Neural cell (in vitro differentiated cells): ENCODE results near the gene FHAD1. TPM values are rescaled to one million over a fixed set of nuclear protein-coding genes. Genes with fewer than 3 reads are reported as not detected.

Experiments used
- H2AFZ ChIP-seq: fragments of 200-600, 300-800 bp; sonication (generic), shearing (Covaris generic); 2 replicates; pipeline ENCODE4 v1.6.0; 2014; ENCODE audit warnings: low read depth, mild to moderate bottlenecking, antibody characterized with exemption, low read length, moderate library complexity
- H3F3A ChIP-seq: fragments of 200-600 bp; shearing (Covaris generic); 2 replicates; pipeline ENCODE4 v1.6.1; 2016; ENCODE audit warnings: mild to moderate bottlenecking, moderate library complexity, mixed read lengths, antibody characterized with exemption, low read length; ENCODE audit not compliant: insufficient read depth, poor library complexity, severe bottlenecking
- H3K27ac ChIP-seq: fragments of 200-600, 300-800 bp; sonication (generic), shearing (Covaris generic); 2 replicates; pipeline ENCODE4 v1.5.1; 2014; ENCODE audit warnings: mild to moderate bottlenecking, low read length, moderate library complexity
- H3K27me3 ChIP-seq: fragments of 300-800, 200-600 bp; sonication (generic), shearing (Covaris generic); 2 replicates; pipeline ENCODE4 v1.6.0; 2014; ENCODE audit warnings: mild to moderate bottlenecking, low read depth, low read length, moderate library complexity; ENCODE audit not compliant: insufficient read depth
- H3K36me3 ChIP-seq: fragments of 300-800, 200-600 bp; sonication (generic), shearing (Covaris generic); 2 replicates; pipeline ENCODE4 v1.5.1; 2014; ENCODE audit warnings: mild to moderate bottlenecking, antibody characterized with exemption, low read length, moderate library complexity; ENCODE audit not compliant: insufficient read depth
- H3K4me2 ChIP-seq: fragments of 300-800, 200-600 bp; sonication (generic), shearing (Covaris generic); 2 replicates; pipeline ENCODE4 v1.6.0; 2014; ENCODE audit warnings: mild to moderate bottlenecking, low read length
- H3K4me3 ChIP-seq: fragments of 300-800, 200-600 bp; sonication (generic), shearing (Covaris generic); 2 replicates; pipeline ENCODE4 v1.5.1; 2014; ENCODE audit warnings: mild to moderate bottlenecking, low read length, moderate library complexity
- H3K79me2 ChIP-seq: fragments of 200-600 bp; shearing (Covaris generic); replicated peaks from 2 replicates; pipeline ENCODE4 v1.6.0; 2014; ENCODE audit warnings: mild to moderate bottlenecking, low read length, moderate library complexity; ENCODE audit not compliant: insufficient read depth
- H3K9ac ChIP-seq: fragments of 300-800, 200-600 bp; sonication (generic), shearing (Covaris generic); 2 replicates; pipeline ENCODE4 v1.6.1; 2016; ENCODE audit warnings: mild to moderate bottlenecking, low read length, mixed read lengths
- H3K9me2 ChIP-seq: fragments of 200-600 bp; shearing (Covaris generic); 2 replicates; pipeline ENCODE4 v1.6.1; 2016; ENCODE audit warnings: mild to moderate bottlenecking, low read length, mixed read lengths; ENCODE audit not compliant: insufficient read depth
- H3K9me3 ChIP-seq: fragments of 200-600, 300-800 bp; sonication (generic), shearing (Covaris generic); 2 replicates; pipeline ENCODE4 v1.6.1; 2016; ENCODE audit warnings: mild to moderate bottlenecking, mixed run types, low read length, moderate library complexity, mixed read lengths
- H4K20me1 ChIP-seq: fragments of 200-600 bp; shearing (Covaris generic); 2 replicates; pipeline ENCODE4 v1.6.1; 2016; ENCODE audit warnings: mild to moderate bottlenecking, mixed run types; ENCODE audit not compliant: insufficient read depth
- EP300 ChIP-seq: fragments of 450-650 bp; conservative IDR thresholded peaks from 2 replicates; pipeline ENCODE4 v1.6.1; 2014; ENCODE audit warnings: antibody characterized with exemption, mild to moderate bottlenecking, moderate library complexity; ENCODE audit not compliant: poor library complexity, severe bottlenecking
- EZH2 ChIP-seq: fragments of 200-600, 300-800 bp; shearing (Covaris generic), sonication (generic); IDR thresholded peaks from 2 replicates; pipeline ENCODE4 v1.6.1; 2014; ENCODE audit warnings: antibody characterized with exemption, low read length, borderline replicate concordance, mild to moderate bottlenecking; ENCODE audit not compliant: insufficient read depth, poor library complexity, severe bottlenecking
- MXI1 ChIP-seq: fragments of 450-650 bp; conservative IDR thresholded peaks from 2 replicates; pipeline ENCODE4 v1.6.1; 2014; ENCODE audit warnings: antibody characterized with exemption, mild to moderate bottlenecking; ENCODE audit not compliant: poor library complexity, severe bottlenecking
- POLR2AphosphoS5 ChIP-seq: IDR thresholded peaks from 2 replicates; pipeline ENCODE4 v1.6.1; 2012
- RAD21 ChIP-seq: fragments of 450-650 bp; conservative IDR thresholded peaks from 2 replicates; pipeline ENCODE4 v1.6.1; 2014; ENCODE audit warnings: antibody characterized with exemption, mild to moderate bottlenecking, moderate library complexity
- SMC3 ChIP-seq: fragments of 450-650 bp; conservative IDR thresholded peaks from 2 replicates; pipeline ENCODE4 v1.6.1; 2014; ENCODE audit warnings: antibody characterized with exemption, mild to moderate bottlenecking, moderate library complexity; ENCODE audit not compliant: poor library complexity
- TAF1 ChIP-seq: IDR thresholded peaks from 2 replicates; pipeline ENCODE4 v1.6.1; 2012; ENCODE audit warnings: low read depth
- polyA plus RNA-seq: library from polyadenylated mRNA; depleted of rRNA; stranded (reverse); fragments of >200 nt; gene quantifications from 2 replicates; pipeline ENCODE4 v1.2.3, GENCODE V29; 2014
- TF ChIP-seq, protein P1 (sequence below): IDR thresholded peaks from 2 replicates; pipeline ENCODE4 v1.6.1; 2012; ENCODE audit warnings: borderline replicate concordance
- TF ChIP-seq, protein P2 (sequence below): fragments of 450-650 bp; IDR thresholded peaks from 2 replicates; pipeline ENCODE4 v1.5.1; 2014; ENCODE audit warnings: antibody characterized with exemption, mild to moderate bottlenecking, moderate library complexity; ENCODE audit not compliant: poor library complexity, severe bottlenecking

Gene FHAD1
- polyA plus RNA-seq, 1 donor from 2014 or later, result 0.46 TPM

DNA sequence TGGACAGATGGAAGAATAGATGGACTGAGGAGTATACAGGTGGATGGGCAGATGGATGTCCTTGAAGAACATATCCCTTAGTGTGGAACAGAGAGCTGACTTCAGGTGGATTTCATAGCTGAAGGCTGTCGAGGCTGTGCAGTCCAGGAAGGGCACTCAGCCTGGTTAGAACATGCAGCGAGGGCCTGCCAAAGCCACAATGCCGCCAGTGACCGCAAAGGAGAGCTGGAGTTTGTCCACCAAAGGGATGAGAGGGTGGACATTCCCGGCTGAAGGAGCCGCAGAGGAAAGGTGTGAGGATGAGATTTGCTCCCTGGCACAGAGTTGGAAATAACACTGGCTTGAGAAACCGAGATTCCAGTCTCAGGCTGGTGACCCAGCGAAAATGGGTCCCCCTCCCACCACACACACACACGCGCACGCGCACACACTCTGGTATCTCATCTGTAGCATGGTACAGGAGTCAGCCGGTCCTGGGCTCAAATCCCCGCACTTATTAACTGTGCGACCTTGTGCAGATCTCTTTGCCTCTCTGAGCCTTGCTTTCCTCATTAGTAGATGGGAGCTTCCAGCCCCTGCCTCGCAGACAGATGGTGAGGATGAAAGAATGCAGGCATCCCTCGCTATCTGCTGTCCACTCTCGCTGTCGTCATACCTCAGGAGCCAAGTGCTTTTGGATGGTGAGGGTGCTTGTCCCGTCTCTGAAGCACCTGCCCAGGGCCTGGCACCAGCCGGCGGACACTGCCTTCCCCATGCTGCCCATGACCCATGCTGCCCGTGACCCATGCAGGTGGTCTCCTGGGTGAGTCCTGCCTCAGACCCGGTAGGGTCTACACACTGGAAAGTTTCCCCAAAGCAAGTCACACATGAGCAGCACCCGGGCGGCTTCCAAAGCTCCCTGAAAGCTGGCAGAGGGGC is 135.8 kb downstream of the FHAD1 start:
- H3K27ac ChIP-seq, result no peak overlapping the region
- no peaks in the 10 kb centered on the region for H3K36me3 ChIP-seq
- H4K20me1 ChIP-seq, result no peaks in the 10 kb centered on the region
- H3K4me3 ChIP-seq, result no peak overlapping the region
- no peaks in the 10 kb centered on the region for H3K9me2 ChIP-seq
- H2AFZ ChIP-seq, result no peak overlapping the region
- H3K27me3 ChIP-seq, result no peaks in the 10 kb centered on the region
- H3K4me2 ChIP-seq, result no peak overlapping the region
- no peak overlapping the region for H3K9ac ChIP-seq
- no peaks in the 10 kb centered on the region for H3K9me3 ChIP-seq
- H3F3A ChIP-seq, result no peaks in the 10 kb centered on the region
- H3K79me2 ChIP-seq, result no peaks in the 10 kb centered on the region
- TF ChIP-seq MXI1 (no peak), RAD21 (no peak), TAF1 (no peak), POLR2AphosphoS5 (no peak), EP300 (no peak), EZH2 (no peak), SMC3 (no peak)
- TF ChIP-seq, protein P1, sequence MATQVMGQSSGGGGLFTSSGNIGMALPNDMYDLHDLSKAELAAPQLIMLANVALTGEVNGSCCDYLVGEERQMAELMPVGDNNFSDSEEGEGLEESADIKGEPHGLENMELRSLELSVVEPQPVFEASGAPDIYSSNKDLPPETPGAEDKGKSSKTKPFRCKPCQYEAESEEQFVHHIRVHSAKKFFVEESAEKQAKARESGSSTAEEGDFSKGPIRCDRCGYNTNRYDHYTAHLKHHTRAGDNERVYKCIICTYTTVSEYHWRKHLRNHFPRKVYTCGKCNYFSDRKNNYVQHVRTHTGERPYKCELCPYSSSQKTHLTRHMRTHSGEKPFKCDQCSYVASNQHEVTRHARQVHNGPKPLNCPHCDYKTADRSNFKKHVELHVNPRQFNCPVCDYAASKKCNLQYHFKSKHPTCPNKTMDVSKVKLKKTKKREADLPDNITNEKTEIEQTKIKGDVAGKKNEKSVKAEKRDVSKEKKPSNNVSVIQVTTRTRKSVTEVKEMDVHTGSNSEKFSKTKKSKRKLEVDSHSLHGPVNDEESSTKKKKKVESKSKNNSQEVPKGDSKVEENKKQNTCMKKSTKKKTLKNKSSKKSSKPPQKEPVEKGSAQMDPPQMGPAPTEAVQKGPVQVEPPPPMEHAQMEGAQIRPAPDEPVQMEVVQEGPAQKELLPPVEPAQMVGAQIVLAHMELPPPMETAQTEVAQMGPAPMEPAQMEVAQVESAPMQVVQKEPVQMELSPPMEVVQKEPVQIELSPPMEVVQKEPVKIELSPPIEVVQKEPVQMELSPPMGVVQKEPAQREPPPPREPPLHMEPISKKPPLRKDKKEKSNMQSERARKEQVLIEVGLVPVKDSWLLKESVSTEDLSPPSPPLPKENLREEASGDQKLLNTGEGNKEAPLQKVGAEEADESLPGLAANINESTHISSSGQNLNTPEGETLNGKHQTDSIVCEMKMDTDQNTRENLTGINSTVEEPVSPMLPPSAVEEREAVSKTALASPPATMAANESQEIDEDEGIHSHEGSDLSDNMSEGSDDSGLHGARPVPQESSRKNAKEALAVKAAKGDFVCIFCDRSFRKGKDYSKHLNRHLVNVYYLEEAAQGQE, result no peak
- TF ChIP-seq, protein P2, sequence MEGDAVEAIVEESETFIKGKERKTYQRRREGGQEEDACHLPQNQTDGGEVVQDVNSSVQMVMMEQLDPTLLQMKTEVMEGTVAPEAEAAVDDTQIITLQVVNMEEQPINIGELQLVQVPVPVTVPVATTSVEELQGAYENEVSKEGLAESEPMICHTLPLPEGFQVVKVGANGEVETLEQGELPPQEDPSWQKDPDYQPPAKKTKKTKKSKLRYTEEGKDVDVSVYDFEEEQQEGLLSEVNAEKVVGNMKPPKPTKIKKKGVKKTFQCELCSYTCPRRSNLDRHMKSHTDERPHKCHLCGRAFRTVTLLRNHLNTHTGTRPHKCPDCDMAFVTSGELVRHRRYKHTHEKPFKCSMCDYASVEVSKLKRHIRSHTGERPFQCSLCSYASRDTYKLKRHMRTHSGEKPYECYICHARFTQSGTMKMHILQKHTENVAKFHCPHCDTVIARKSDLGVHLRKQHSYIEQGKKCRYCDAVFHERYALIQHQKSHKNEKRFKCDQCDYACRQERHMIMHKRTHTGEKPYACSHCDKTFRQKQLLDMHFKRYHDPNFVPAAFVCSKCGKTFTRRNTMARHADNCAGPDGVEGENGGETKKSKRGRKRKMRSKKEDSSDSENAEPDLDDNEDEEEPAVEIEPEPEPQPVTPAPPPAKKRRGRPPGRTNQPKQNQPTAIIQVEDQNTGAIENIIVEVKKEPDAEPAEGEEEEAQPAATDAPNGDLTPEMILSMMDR, result no peak

DNA sequence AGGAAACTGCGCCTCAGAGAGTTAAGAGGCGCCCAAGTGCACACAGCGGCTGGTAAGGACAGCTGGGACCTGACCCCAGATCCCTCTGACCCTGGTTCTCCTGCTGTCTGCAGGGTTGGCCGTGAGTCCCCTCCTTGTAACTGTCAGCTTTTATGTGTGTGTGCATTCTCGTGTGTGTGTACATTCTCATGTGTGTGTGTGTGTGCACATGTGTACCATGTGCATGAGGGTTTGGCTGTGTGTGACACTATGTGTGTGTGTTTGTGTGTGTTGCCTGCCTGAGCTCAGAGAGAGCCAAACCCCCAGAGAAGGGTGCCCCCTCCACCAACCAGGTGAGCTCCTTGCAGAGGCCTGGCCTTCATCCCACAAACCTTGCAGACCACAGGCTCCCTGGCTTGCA is 136.8 kb downstream of the FHAD1 start:
- H3K4me2 ChIP-seq, result no peak overlapping the region
- no peaks in the 10 kb centered on the region for H3F3A ChIP-seq
- H3K9ac ChIP-seq, result peak overlapping the region; percentile 6
- H3K36me3 ChIP-seq, result no peaks in the 10 kb centered on the region
- TF ChIP-seq EZH2, result no peak
- TF ChIP-seq EP300, result no peak
- TF ChIP-seq, protein P1, result no peak
- no peak for TF ChIP-seq RAD21
- no peak for TF ChIP-seq POLR2AphosphoS5
- TF ChIP-seq TAF1, result no peak
- no peak for TF ChIP-seq MXI1
- TF ChIP-seq, protein P2, result no peak
- TF ChIP-seq SMC3, result no peak
- H4K20me1 ChIP-seq, result no peaks in the 10 kb centered on the region
- no peaks in the 10 kb centered on the region for H3K27me3 ChIP-seq
- no peak overlapping the region for H2AFZ ChIP-seq
- H3K9me3 ChIP-seq, result no peaks in the 10 kb centered on the region
- H3K79me2 ChIP-seq, result no peaks in the 10 kb centered on the region
- H3K27ac ChIP-seq, result no peak overlapping the region
- no peak overlapping the region for H3K4me3 ChIP-seq
- no peaks in the 10 kb centered on the region for H3K9me2 ChIP-seq
